Measurements from ENCODE around the gene CWC25. TPM values are rescaled to one million over a fixed set of nuclear protein-coding genes. Genes with fewer than 3 reads are reported as not detected.

The CWC25 gene
- total RNA-seq (2016; rRNA removed; fragmentation: Illumina TruSeq; extraction: Trizol) (12.7 and 15.6 TPM in 2 replicates), polyA plus RNA-seq (2011; rRNA removed) (20.6 and 22.7 TPM in 2 replicates), polyA minus RNA-seq (2011; rRNA and poly(A)+ RNA removed; ENCODE audit: low replicate concordance) (7.6 and 11.6 TPM in 2 replicates), Bru-seq, nascent RNA (percentile 64 among the genes with signal in this experiment), BruChase-seq, experiment 1, labeled RNA remaining after a 6-hour chase (percentile 82 among the genes with signal in this experiment), BruChase-seq, experiment 2, labeled RNA remaining after a 2-hour chase (percentile 75 among the genes with signal in this experiment)
- 3.7 and 5.9 TPM in 2 replicates for total RNA-seq (2016; cell fraction: cytosol; rRNA removed; fragmentation: Illumina TruSeq; extraction: Trizol; ENCODE audit: low read depth)
- 12.1 and 16.1 TPM in 2 replicates for total RNA-seq (2016; cell fraction: insoluble cytoplasmic fraction; rRNA removed; fragmentation: Illumina TruSeq; extraction: Trizol)
- total RNA-seq (2016; cell fraction: membrane; rRNA removed; fragmentation: Illumina TruSeq; extraction: Trizol) = 4.9 and 5.9 TPM in 2 replicates
- 16.2 and 16.8 TPM in 2 replicates for total RNA-seq (2016; cell fraction: nucleus; rRNA removed; fragmentation: Illumina TruSeq; extraction: Trizol)
- polyA plus RNA-seq (2011; cell fraction: cytosol; rRNA removed) = 8.0 and 10.1 TPM in 2 replicates
- polyA plus RNA-seq (2011; cell fraction: nucleus; rRNA removed) = 75.8 and 78.0 TPM in 2 replicates
- 13.3 and 15.9 TPM in 2 replicates for polyA plus RNA-seq (2012)
- polyA plus RNA-seq (2016; cell fraction: cytosol; fragmentation: Illumina TruSeq; extraction: Trizol; ENCODE audit: low read depth) = 1.3 and 1.4 TPM in 2 replicates
- polyA plus RNA-seq (2016; cell fraction: insoluble cytoplasmic fraction; fragmentation: Illumina TruSeq; extraction: Trizol; ENCODE audit: low read depth) = 13.2 and 13.4 TPM in 2 replicates
- polyA plus RNA-seq (2016; cell fraction: membrane; fragmentation: Illumina TruSeq; extraction: Trizol; ENCODE audit: low read depth) = 2.8 and 3.3 TPM in 2 replicates
- 51.8 and 58.8 TPM in 2 replicates for polyA plus RNA-seq (2016; cell fraction: nucleus; fragmentation: Illumina TruSeq; extraction: Trizol; ENCODE audit: insufficient read depth, low read depth)
- polyA minus RNA-seq (2011; cell fraction: cytosol; rRNA and poly(A)+ RNA removed) = 3.6 and 4.1 TPM in 2 replicates
- polyA minus RNA-seq (2011; cell fraction: nucleus; rRNA and poly(A)+ RNA removed) = 18.3 TPM in 2 replicates
- long read RNA-seq, experiment 1, partial matches to known transcripts = 10 of 14 reads
- long read RNA-seq, experiment 1, other reads (novel, unspliced or antisense) = 0 of 14 reads
- long read RNA-seq, experiment 2, partial matches to known transcripts = 2 of 12 reads
- long read RNA-seq, experiment 2, other reads (novel, unspliced or antisense) = 7 of 12 reads

DNA sequence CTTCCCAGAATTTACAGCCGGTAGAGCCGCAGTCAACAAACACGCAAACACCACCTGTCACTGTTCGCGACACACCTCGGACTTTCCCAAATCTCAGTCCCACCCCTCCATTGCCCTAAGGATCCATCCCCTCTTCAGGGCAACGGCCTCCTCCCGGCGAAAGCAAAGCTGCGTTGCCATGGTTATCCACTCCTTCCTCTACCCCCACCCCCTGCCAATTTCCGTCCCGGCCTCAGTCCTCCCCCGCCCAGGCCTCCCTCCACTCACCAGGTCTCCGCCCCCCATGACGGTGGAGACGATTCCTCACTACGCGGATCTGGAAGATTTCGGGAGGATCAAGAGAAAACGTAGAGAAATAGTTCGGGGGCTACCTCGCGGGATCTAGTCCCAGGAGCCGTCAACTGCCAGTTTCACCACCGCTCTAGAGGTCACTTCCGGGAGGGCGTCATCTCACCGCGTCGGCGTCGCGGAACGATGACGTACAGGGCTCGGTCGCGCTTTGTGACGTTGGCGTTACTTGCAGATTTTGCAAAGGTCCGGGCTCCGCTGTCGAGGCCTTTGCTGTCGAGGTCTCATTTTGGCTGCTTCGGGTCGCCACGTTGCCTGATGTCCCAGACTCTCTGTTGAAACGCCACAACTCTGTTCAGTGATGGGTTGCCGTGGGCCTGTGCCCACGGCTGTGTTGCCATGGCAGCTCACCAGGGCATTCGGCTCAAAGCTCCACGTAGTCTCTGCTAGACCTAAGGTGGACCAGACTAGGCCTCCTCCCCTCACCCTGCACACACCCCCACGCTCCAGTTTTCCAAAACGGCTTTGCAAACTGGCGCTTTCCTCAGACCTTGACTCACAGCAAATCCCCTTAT, at the start of gene CWC25:
Gene CWC25, minus strand, starts transcription at position 423 of the 863 bp plus-strand sequence. Its CDS starts 138 bp downstream, at position 285.
- intact Hi-C loops (cut with micrococcal nuclease; ENCODE audit: unreplicated experiment) = loop anchor here (1.0 kb wide), 2 partner anchors 28 to 40 kb away; partner anchors contain the start of gene RPL23
- WGBS (ENCODE audit: low lambda C conversion rate) = under 1% methylated on average over 46 of the region's 55 CpGs
- CTCF ChIA-PET (ENCODE audit: low intra/inter-chr PET ratio, low total read pairs) = no interaction called here
- peak; percentile 93 for TF ChIP-seq ZNF224 (CRISPR knock-in tag; IDR thresholded peaks at IDR 0.05)
- TF ChIP-seq, protein P1, sequence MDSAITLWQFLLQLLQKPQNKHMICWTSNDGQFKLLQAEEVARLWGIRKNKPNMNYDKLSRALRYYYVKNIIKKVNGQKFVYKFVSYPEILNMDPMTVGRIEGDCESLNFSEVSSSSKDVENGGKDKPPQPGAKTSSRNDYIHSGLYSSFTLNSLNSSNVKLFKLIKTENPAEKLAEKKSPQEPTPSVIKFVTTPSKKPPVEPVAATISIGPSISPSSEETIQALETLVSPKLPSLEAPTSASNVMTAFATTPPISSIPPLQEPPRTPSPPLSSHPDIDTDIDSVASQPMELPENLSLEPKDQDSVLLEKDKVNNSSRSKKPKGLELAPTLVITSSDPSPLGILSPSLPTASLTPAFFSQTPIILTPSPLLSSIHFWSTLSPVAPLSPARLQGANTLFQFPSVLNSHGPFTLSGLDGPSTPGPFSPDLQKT (CRISPR knock-in tag; IDR thresholded peaks at IDR 0.05; ENCODE audit: borderline replicate concordance) = peak; percentile 92; the same call in 1 of the 2 replicates
- peak; percentile 100 for TF ChIP-seq GATAD1 (CRISPR knock-in tag; IDR thresholded peaks at IDR 0.05)
- TF ChIP-seq ZNF205 (CRISPR knock-in tag; IDR thresholded peaks at IDR 0.05) = peak; percentile 91
- TF ChIP-seq, protein P2, sequence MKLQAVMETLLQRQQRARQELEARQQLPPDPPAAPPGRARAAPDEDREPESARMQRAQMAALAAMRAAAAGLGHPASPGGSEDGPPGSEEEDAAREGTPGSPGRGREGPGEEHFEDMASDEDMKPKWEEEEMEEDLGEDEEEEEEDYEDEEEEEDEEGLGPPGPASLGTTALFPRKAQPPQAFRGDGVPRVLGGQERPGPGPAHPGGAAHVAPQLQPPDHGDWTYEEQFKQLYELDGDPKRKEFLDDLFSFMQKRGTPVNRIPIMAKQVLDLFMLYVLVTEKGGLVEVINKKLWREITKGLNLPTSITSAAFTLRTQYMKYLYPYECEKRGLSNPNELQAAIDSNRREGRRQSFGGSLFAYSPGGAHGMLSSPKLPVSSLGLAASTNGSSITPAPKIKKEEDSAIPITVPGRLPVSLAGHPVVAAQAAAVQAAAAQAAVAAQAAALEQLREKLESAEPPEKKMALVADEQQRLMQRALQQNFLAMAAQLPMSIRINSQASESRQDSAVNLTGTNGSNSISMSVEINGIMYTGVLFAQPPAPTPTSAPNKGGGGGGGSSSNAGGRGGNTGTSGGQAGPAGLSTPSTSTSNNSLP (IDR thresholded peaks at IDR 0.05; ENCODE audit: low read depth, low read length) = peak; percentile 39; the same call in 1 of the 2 replicates
- peak; percentile 20; the same call in 1 of the 2 replicates for TF ChIP-seq ZNF354B (CRISPR knock-in tag; IDR thresholded peaks at IDR 0.05)
- TF ChIP-seq GZF1 (CRISPR knock-in tag; IDR thresholded peaks at IDR 0.05) = peak; percentile 33; the same call in 1 of the 2 replicates
- TF ChIP-seq AKAP8 (CRISPR knock-in tag; IDR thresholded peaks at IDR 0.05) = peak; percentile 92
- peak; percentile 94; the same call in 2 of the 3 replicates for TF ChIP-seq MXI1 (IDR thresholded peaks at IDR 0.05; ENCODE audit: borderline replicate concordance, low read depth, low read length)
- peak; percentile 93; the same call in 1 of the 2 replicates for TF ChIP-seq ZSCAN21 (CRISPR knock-in tag; IDR thresholded peaks at IDR 0.05; ENCODE audit: borderline replicate concordance)

More for the DNA sequence above, at the start of gene CWC25:
- Histone ChIP-seq H2AFZ (ENCODE audit: low read length) (peak within 1 kb of the TSS; percentile 22), H3K79me2 (ENCODE audit: insufficient read depth, low read length) (peaks cover 24% of the 10 kb centered on the region), H3K4me2 (ENCODE audit: low read depth, low read length) (peak within 1 kb of the TSS; percentile 95), H3K27me3 (ENCODE audit: control insufficient read depth in 1 of 2, insufficient read depth in 2 of 2, low read length in 2 of 2) (peaks cover 0 to 4% of the 10 kb centered on the region in 2 experiments; a peak in 1 of 5 replicates), H3K36me3 (replicated peaks in 1 of 2; ENCODE audit: control insufficient read depth in 1 of 2, insufficient read depth in 2 of 2, low read length in 2 of 2) (peaks cover 10 to 14% of the 10 kb centered on the region in 2 experiments), H3K27ac (ENCODE audit: extremely low read length, insufficient read depth, low read length) (peak within 1 kb of the TSS; percentile 98), H4K20me1 (ENCODE audit: insufficient read depth, low read length) (no peaks in the 10 kb centered on the region), H3K4me3 (replicated peaks in 1 of 3; ENCODE audit: insufficient read depth in 1 of 3, low read depth in 2 of 3, low read length in 3 of 3) (peak within 1 kb of the TSS; percentile 91 to 100 (median 93)), H3K4me1 (ENCODE audit: insufficient read depth, low read length) (peaks cover 21% of the 10 kb centered on the region), H3K9ac (ENCODE audit: insufficient read depth, low read depth, low read length) (peak within 1 kb of the TSS; percentile 99), H3K9me3 (ENCODE audit: low read length) (no peaks in the 10 kb centered on the region)
- POLR2A ChIA-PET = interaction anchor here (0.7 to 5.0 kb wide), 15 partner anchors 9 to 375 kb away, joined by 3 to 50 read pairs (median 5); partner anchors contain the start of genes LASP1, PIP4K2B, PSMB3 and RPL19
- in situ Hi-C loops (cut with HindIII; ENCODE audit: extremely low pct_ligation_motif_present, low pct_unique_long_range_greater_than_20kb) = no loop called here
- TSS peak; percentile 78 for BruUV-seq (replicated peaks)
- no peak for FAIRE-seq
- ATAC-seq = peak; percentile 84
- DNase-seq (ENCODE audit: low spot score) = peak; percentile 93

All from HepG2 (cell line).